Cardiac muscle cell (in vitro differentiated cells and primary cell): Measurements from ENCODE around the gene CYP8B1. TPM values are rescaled to one million over a fixed set of nuclear protein-coding genes. Genes with fewer than 3 reads are reported as not detected.

Experiments
- DNase-seq, 2 donors: peaks; one replicate each; pipeline versions ENCODE4 v3.0.0 to v3.0.0-alpha.2; 2010 to 2017; ENCODE audit warnings: low read depth in 1 of 2, low spot score in 1 of 2
- H3K27ac ChIP-seq: fragments of 200-600 bp; sonication (generic); 2 replicates; pipeline ENCODE4 v1.5.1; 2016
- H3K27me3 ChIP-seq: fragments of 200-600 bp; sonication (generic); 2 replicates; pipeline ENCODE4 v1.6.0; 2016; ENCODE audit warnings: control low read depth
- H3K36me3 ChIP-seq: fragments of 200-600 bp; sonication (generic); 2 replicates; pipeline ENCODE4 v1.5.1; 2016; ENCODE audit warnings: control low read depth
- H3K4me1 ChIP-seq: fragments of 200-600 bp; sonication (generic); 2 replicates; pipeline ENCODE4 v1.8.1; 2017; ENCODE audit warnings: low read depth, mild to moderate bottlenecking, mixed run types
- H3K4me3 ChIP-seq: fragments of 200-600 bp; sonication (generic); 2 replicates; pipeline ENCODE4 v1.5.1; 2016; ENCODE audit warnings: mild to moderate bottlenecking
- H3K9me3 ChIP-seq: fragments of 200-600 bp; sonication (generic); 2 replicates; pipeline ENCODE4 v1.5.1; 2017; ENCODE audit warnings: low read depth, mild to moderate bottlenecking, control low read depth
- polyA plus RNA-seq: library from polyadenylated mRNA; unstranded; fragments of >200 nt; fragmentation: Nextera tagmentation; extraction: Ambion mirVana; gene quantifications from 2 replicates; pipeline ENCODE4 v1.2.1, GENCODE V29; 2016
- total RNA-seq: library from RNA; depleted of rRNA; stranded (reverse); fragments of >200 nt; gene quantifications from 2 replicates; pipeline ENCODE4 v1.2.3, GENCODE V29; 2016
- TF ChIP-seq, protein P1 (sequence below): IDR thresholded peaks from 2 replicates; pipeline ENCODE4 v1.5.1; 2012; ENCODE audit warnings: low read depth, mild to moderate bottlenecking, low read length

Gene CYP8B1
- total and polyA plus RNA-seq, 2 experiments from 2014 or later, result not detected

GRCh38 chr3:42880601-42881451, 5.1 kb upstream of the CYP8B1 start:
- Histone ChIP-seq H3K36me3 (no peaks in the 10 kb centered on the region), H3K4me1 (no peaks in the 10 kb centered on the region), H3K4me3 (peak overlapping the region; percentile 48), H3K27ac (no peak overlapping the region), H3K27me3 (peaks cover 2% of the 10 kb centered on the region), H3K9me3 (no peaks in the 10 kb centered on the region)
- DNase-seq, result peak; percentile 86 to 90
- TF ChIP-seq, protein P1, sequence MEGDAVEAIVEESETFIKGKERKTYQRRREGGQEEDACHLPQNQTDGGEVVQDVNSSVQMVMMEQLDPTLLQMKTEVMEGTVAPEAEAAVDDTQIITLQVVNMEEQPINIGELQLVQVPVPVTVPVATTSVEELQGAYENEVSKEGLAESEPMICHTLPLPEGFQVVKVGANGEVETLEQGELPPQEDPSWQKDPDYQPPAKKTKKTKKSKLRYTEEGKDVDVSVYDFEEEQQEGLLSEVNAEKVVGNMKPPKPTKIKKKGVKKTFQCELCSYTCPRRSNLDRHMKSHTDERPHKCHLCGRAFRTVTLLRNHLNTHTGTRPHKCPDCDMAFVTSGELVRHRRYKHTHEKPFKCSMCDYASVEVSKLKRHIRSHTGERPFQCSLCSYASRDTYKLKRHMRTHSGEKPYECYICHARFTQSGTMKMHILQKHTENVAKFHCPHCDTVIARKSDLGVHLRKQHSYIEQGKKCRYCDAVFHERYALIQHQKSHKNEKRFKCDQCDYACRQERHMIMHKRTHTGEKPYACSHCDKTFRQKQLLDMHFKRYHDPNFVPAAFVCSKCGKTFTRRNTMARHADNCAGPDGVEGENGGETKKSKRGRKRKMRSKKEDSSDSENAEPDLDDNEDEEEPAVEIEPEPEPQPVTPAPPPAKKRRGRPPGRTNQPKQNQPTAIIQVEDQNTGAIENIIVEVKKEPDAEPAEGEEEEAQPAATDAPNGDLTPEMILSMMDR, result peak; percentile 86

- H3K27ac ChIP-seq, result no peak overlapping the region
- H3K4me3 ChIP-seq, result no peak overlapping the region
- DNase-seq, result no peak
- H3K36me3 ChIP-seq, result no peaks in the 10 kb centered on the region
- TF ChIP-seq, protein P1, result no peak
- H3K9me3 ChIP-seq, result no peaks in the 10 kb centered on the region
- H3K27me3 ChIP-seq, result peaks cover 2% of the 10 kb centered on the region
- H3K4me1 ChIP-seq, result no peaks in the 10 kb centered on the region
These were observed 4.5 kb upstream of the CYP8B1 start for GRCh38 chr3:42880183-42880582.

- DNase-seq, result peak in 1 of 2 donors; percentile 9
- Histone ChIP-seq H3K27me3 (peaks cover 2% of the 10 kb centered on the region), H3K9me3 (no peaks in the 10 kb centered on the region), H3K36me3 (no peaks in the 10 kb centered on the region), H3K27ac (no peak overlapping the region), H3K4me3 (no peak overlapping the region), H3K4me1 (no peaks in the 10 kb centered on the region)
- TF ChIP-seq, protein P1, result no peak
These were observed 2.2 kb upstream of the CYP8B1 start for GRCh38 chr3:42877881-42878280.

DNA sequence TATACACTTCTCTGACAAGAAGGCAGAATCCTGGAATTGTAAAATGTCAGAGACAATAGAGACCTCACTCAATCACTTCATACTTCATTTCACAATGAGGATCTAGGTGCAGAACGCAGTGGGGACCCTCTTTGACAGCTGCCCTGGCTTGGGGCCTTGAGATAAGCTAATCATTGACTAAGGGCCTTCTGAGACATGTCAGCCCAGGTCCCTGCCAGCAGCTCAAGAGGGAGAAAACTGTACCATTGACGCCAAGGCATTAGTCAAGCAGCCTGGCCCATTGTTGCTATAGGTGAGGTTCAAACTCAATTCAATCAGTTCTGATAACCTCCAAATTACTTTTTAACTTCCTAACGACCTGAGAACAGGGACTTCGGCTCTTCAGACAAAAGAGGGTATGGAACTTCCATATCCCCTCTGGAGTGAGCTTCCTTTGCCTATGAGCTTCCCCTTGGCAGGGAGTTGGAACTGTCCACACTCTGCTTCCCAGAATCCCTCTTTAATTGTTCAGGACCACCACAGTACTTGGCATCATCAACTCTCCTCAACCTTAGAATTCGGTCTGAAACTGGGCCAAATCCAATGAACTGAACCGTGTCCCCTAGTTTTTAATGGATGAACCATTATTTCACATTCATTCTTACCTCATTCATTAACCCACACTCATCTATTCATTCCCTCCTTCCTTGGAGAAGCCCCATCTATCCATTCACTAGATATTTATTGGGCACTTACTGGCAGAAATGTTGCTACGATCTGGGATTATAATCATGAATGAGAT, 1.5 kb upstream of the CYP8B1 start:
- H3K4me1 ChIP-seq, result peaks cover 4% of the 10 kb centered on the region
- no peak for DNase-seq
- TF ChIP-seq, protein P1, result no peak
- no peak overlapping the region for H3K4me3 ChIP-seq
- no peak overlapping the region for H3K27ac ChIP-seq
- H3K27me3 ChIP-seq, result peaks cover 2% of the 10 kb centered on the region
- H3K36me3 ChIP-seq, result no peaks in the 10 kb centered on the region
- H3K9me3 ChIP-seq, result no peaks in the 10 kb centered on the region

DNA sequence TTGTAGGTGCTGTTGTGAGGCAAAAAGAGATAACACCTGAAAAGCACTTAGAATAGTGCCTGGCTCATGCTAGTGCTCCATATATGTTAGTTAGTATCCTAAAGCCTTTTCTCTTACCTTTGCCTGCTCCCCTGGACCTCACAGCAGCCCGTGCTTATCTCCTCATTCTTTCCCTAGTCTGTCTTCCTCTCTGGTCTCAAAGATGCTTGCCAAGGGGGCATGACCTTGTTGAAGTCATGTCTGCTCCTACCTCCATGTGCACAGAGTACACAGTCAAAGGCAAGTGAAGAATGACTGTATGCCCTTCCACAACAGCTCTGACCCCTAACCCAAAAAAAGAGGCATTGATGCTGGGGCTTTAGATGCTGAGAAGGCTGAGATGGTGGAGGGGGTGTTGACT, 722 bp upstream of the CYP8B1 start:
- H3K36me3 ChIP-seq, result no peaks in the 10 kb centered on the region
- peaks cover 2% of the 10 kb centered on the region for H3K27me3 ChIP-seq
- H3K9me3 ChIP-seq, result no peaks in the 10 kb centered on the region
- TF ChIP-seq, protein P1, result no peak
- no peak overlapping the region for H3K27ac ChIP-seq
- no peak overlapping the region for H3K4me3 ChIP-seq
- peaks cover 10% of the 10 kb centered on the region for H3K4me1 ChIP-seq
- no peak for DNase-seq
